Measurements from ENCODE around the gene UNC5A. TPM values are rescaled to one million over a fixed set of nuclear protein-coding genes. Genes with fewer than 3 reads are reported as not detected.

The UNC5A gene
- total and polyA plus RNA-seq, 7 experiments from 2014 or later: not detected

DNA sequence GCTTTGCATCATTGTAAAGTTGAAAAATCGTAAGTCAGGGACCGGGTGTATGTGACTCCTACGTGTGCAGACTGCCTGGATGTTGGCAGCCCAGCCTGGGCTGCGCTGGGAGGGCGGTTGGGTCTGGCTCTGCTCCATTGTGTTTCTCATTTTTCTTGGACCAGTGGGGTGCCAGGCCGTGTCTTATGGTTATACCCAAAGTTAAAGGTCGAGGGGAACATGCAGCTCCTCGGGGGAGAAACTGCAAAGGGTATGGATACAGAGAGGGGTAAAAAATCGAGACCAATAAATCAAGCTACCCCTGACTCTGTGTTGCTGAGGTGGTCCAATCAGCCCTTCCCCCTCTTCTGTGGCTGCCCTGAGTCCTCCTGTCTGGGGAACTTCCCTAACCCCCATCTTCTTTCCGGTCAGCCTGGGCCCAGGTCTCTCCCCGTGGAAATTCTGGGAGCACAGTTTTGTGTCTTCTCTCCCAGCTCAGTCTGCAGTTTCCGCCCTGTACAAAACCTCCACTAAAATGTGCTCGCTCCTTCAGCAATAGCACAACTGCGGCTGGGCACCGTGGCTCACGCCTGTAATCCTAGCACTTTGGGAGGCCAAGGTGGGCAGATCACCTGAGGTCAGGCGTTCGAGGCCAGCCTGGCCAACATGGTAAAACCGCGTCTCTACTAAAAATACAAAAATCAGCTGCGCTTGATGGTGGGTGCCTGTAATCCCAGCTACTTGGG lies 34.1 kb upstream of the UNC5A start:
- H3K9me3 Mint-ChIP-seq: peaks cover 0 to 4% (median 0%) of the 10 kb centered on the region in 11 donors
- H3K27ac Mint-ChIP-seq: peak overlapping the region in 1 of 9 donors; percentile 45
- no peak overlapping the region for H3K4me3 Mint-ChIP-seq
- CTCF ChIA-PET: no interaction called here
- no peak for DNase-seq
- Histone ChIP-seq H3K27me3 (ENCODE audit: control insufficient read depth in 2 of 2, insufficient read depth in 2 of 2, low read length in 2 of 2) (peaks cover 0 to 3% of the 10 kb centered on the region in 2 donors), H3K4me3 (ENCODE audit: low read length) (no peak overlapping the region), H3K9me3 (ENCODE audit: control insufficient read depth in 2 of 3, low read length in 3 of 3) (no peaks in the 10 kb centered on the region), H3K4me1 (ENCODE audit: control insufficient read depth in 2 of 2, insufficient read depth in 2 of 2, low read length in 2 of 2) (no peaks in the 10 kb centered on the region), H3K27ac (ENCODE audit: low read depth, low read length) (no peak overlapping the region), H3K36me3 (ENCODE audit: control insufficient read depth in 2 of 3, insufficient read depth in 3 of 3, low read length in 3 of 3) (no peaks in the 10 kb centered on the region)
- ATAC-seq: no peak
- H3K27me3 Mint-ChIP-seq: peaks cover 4 to 64% (median 40%) of the 10 kb centered on the region in 5 donors
- no peaks in the 10 kb centered on the region for H3K4me1 Mint-ChIP-seq
- POLR2A ChIA-PET: no interaction called here
- H3K36me3 Mint-ChIP-seq: no peaks in the 10 kb centered on the region
- intact Hi-C loops (cut with micrococcal nuclease): no loop called here

DNA sequence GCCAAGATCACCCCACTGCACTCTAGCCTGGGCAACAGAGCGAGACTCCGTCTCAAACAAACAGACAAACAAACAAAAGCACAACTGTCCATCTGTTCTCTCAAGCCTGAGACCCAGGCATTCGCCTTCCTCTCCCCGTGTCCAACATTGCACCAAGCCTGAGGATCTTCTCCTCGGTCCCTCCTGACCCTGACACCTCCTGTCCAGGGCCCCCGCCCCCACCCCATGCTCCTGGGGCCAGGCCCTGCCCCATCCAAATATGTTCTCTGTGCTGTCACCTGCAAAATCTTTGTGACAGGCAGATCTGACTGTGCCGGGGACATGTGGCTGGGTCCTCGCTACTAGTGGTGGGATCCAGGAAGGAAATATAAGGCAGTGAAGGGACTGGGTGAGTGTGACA lies 33.4 kb upstream of the UNC5A start:
- intact Hi-C loops (cut with micrococcal nuclease): no loop called here
- no peak overlapping the region for H3K27ac Mint-ChIP-seq
- peaks cover 4 to 57% (median 43%) of the 10 kb centered on the region in 5 donors for H3K27me3 Mint-ChIP-seq
- ChIA-PET CTCF (no interaction called here), POLR2A (no interaction called here)
- no peak overlapping the region for H3K4me3 Mint-ChIP-seq
- no peak overlapping the region for H3K27ac ChIP-seq (ENCODE audit: low read depth, low read length)
- H3K4me3 ChIP-seq (ENCODE audit: low read length): no peak overlapping the region
- no peaks in the 10 kb centered on the region for H3K36me3 Mint-ChIP-seq
- H3K4me1 ChIP-seq (ENCODE audit: control insufficient read depth in 2 of 2, insufficient read depth in 2 of 2, low read length in 2 of 2): no peaks in the 10 kb centered on the region
- H3K9me3 ChIP-seq (ENCODE audit: control insufficient read depth in 2 of 3, low read length in 3 of 3): no peaks in the 10 kb centered on the region
- no peaks in the 10 kb centered on the region for H3K36me3 ChIP-seq (ENCODE audit: control insufficient read depth in 2 of 3, insufficient read depth in 3 of 3, low read length in 3 of 3)
- H3K4me1 Mint-ChIP-seq: no peaks in the 10 kb centered on the region
- H3K9me3 Mint-ChIP-seq: peaks cover 0 to 2% (median 0%) of the 10 kb centered on the region in 11 donors
- DNase-seq (no peak), ATAC-seq (no peak)
- peaks cover 0 to 3% of the 10 kb centered on the region in 2 donors for H3K27me3 ChIP-seq (ENCODE audit: control insufficient read depth in 2 of 2, insufficient read depth in 2 of 2, low read length in 2 of 2)

GRCh38 chr5:176778921-176779465 lies 31.4 kb upstream of the UNC5A start:
- ChIA-PET CTCF (no interaction called here), POLR2A (interaction anchor here (1.6 kb wide), 1 partner anchor 9 kb away, joined by 4 read pairs; no protein-coding TSS in a partner anchor)
- Histone ChIP-seq H3K27me3 (ENCODE audit: control insufficient read depth in 2 of 2, insufficient read depth in 2 of 2, low read length in 2 of 2) (peaks cover 0 to 3% of the 10 kb centered on the region in 2 donors), H3K27ac (ENCODE audit: low read depth, low read length) (no peak overlapping the region), H3K9me3 (ENCODE audit: control insufficient read depth in 2 of 3, low read length in 3 of 3) (no peaks in the 10 kb centered on the region), H3K36me3 (ENCODE audit: control insufficient read depth in 2 of 3, insufficient read depth in 3 of 3, low read length in 3 of 3) (no peaks in the 10 kb centered on the region), H3K4me1 (ENCODE audit: control insufficient read depth in 2 of 2, insufficient read depth in 2 of 2, low read length in 2 of 2) (no peaks in the 10 kb centered on the region), H3K4me3 (ENCODE audit: low read length) (no peak overlapping the region)
- H3K36me3 Mint-ChIP-seq: no peaks in the 10 kb centered on the region
- ATAC-seq: no peak
- intact Hi-C loops (cut with micrococcal nuclease): no loop called here
- no peak for DNase-seq
- no peak overlapping the region for H3K4me3 Mint-ChIP-seq
- H3K4me1 Mint-ChIP-seq: peaks cover 0 to 3% (median 0%) of the 10 kb centered on the region in 7 donors
- H3K27me3 Mint-ChIP-seq: peaks cover 4 to 52% (median 42%) of the 10 kb centered on the region in 5 donors
- no peak overlapping the region for H3K27ac Mint-ChIP-seq
- H3K9me3 Mint-ChIP-seq: peaks cover 0 to 2% (median 0%) of the 10 kb centered on the region in 11 donors

- H3K9me3 ChIP-seq (ENCODE audit: control insufficient read depth in 2 of 3, low read length in 3 of 3): no peaks in the 10 kb centered on the region
- no peaks in the 10 kb centered on the region for H3K4me1 ChIP-seq (ENCODE audit: control insufficient read depth in 2 of 2, insufficient read depth in 2 of 2, low read length in 2 of 2)
- intact Hi-C loops (cut with micrococcal nuclease): no loop called here
- H3K4me3 ChIP-seq (ENCODE audit: low read length): no peak overlapping the region
- no peak for DNase-seq
- no peak overlapping the region for H3K27ac ChIP-seq (ENCODE audit: low read depth, low read length)
- no peak overlapping the region for H3K27ac Mint-ChIP-seq
- H3K36me3 Mint-ChIP-seq: no peaks in the 10 kb centered on the region
- ChIA-PET POLR2A (interaction anchor here (1.6 kb wide), 1 partner anchor 10 kb away, joined by 4 read pairs; no protein-coding TSS in a partner anchor), CTCF (no interaction called here)
- H3K4me3 Mint-ChIP-seq: no peak overlapping the region
- H3K27me3 ChIP-seq (ENCODE audit: control insufficient read depth in 2 of 2, insufficient read depth in 2 of 2, low read length in 2 of 2): peaks cover 0 to 3% of the 10 kb centered on the region in 2 donors
- H3K36me3 ChIP-seq (ENCODE audit: control insufficient read depth in 2 of 3, insufficient read depth in 3 of 3, low read length in 3 of 3): no peaks in the 10 kb centered on the region
- peaks cover 0 to 3% (median 0%) of the 10 kb centered on the region in 7 donors for H3K4me1 Mint-ChIP-seq
- no peak for ATAC-seq
- H3K9me3 Mint-ChIP-seq: peaks cover 0 to 2% (median 0%) of the 10 kb centered on the region in 11 donors
- H3K27me3 Mint-ChIP-seq: peaks cover 7 to 52% (median 37%) of the 10 kb centered on the region in 5 donors
Observed at GRCh38 chr5:176779537-176779936, 30.8 kb upstream of the UNC5A start.

- Mint-ChIP-seq H3K4me1 (peaks cover 0 to 3% (median 0%) of the 10 kb centered on the region in 7 donors), H3K9me3 (peaks cover 0 to 2% (median 0%) of the 10 kb centered on the region in 11 donors), H3K4me3 (no peak overlapping the region), H3K36me3 (no peaks in the 10 kb centered on the region), H3K27me3 (peaks cover 7 to 50% (median 28%) of the 10 kb centered on the region in 5 donors), H3K27ac (no peak overlapping the region)
- Histone ChIP-seq H3K36me3 (ENCODE audit: control insufficient read depth in 2 of 3, insufficient read depth in 3 of 3, low read length in 3 of 3) (no peaks in the 10 kb centered on the region), H3K27me3 (ENCODE audit: control insufficient read depth in 2 of 2, insufficient read depth in 2 of 2, low read length in 2 of 2) (peaks cover 0 to 3% of the 10 kb centered on the region in 2 donors), H3K4me3 (ENCODE audit: low read length) (no peak overlapping the region), H3K9me3 (ENCODE audit: control insufficient read depth in 2 of 3, low read length in 3 of 3) (no peaks in the 10 kb centered on the region), H3K27ac (ENCODE audit: low read depth, low read length) (no peak overlapping the region), H3K4me1 (ENCODE audit: control insufficient read depth in 2 of 2, insufficient read depth in 2 of 2, low read length in 2 of 2) (no peaks in the 10 kb centered on the region)
- intact Hi-C loops (cut with micrococcal nuclease): no loop called here
- ATAC-seq (no peak), DNase-seq (no peak)
- ChIA-PET CTCF (no interaction called here), POLR2A (no interaction called here)
Observed at GRCh38 chr5:176780176-176781053, 29.9 kb upstream of the UNC5A start.

DNA sequence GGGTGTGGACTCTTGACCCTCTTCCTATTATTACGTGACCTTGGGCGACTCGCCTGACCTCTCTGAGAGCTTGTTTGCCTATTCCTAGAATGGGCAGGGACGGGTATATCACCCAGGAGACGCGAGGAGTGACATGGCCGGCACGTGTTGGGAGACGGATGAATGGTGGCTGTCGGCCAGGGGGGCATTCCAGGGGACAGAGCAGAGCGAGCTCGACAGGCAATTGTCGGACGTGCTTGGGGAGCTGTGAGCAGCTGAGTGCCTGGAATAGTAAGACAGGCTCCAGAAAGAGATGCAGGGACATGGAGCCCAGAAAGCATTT lies 29.3 kb upstream of the UNC5A start:
- POLR2A ChIA-PET: no interaction called here
- Mint-ChIP-seq H3K9me3 (no peaks in the 10 kb centered on the region), H3K27me3 (peaks cover 7 to 56% (median 27%) of the 10 kb centered on the region in 5 donors), H3K4me3 (no peak overlapping the region), H3K27ac (no peak overlapping the region), H3K36me3 (no peaks in the 10 kb centered on the region), H3K4me1 (peaks cover 0 to 3% (median 0%) of the 10 kb centered on the region in 7 donors)
- no peaks in the 10 kb centered on the region for H3K4me1 ChIP-seq (ENCODE audit: control insufficient read depth in 2 of 2, insufficient read depth in 2 of 2, low read length in 2 of 2)
- no peak overlapping the region for H3K4me3 ChIP-seq (ENCODE audit: low read length)
- no peaks in the 10 kb centered on the region for H3K36me3 ChIP-seq (ENCODE audit: control insufficient read depth in 2 of 3, insufficient read depth in 3 of 3, low read length in 3 of 3)
- no peaks in the 10 kb centered on the region for H3K9me3 ChIP-seq (ENCODE audit: control insufficient read depth in 2 of 3, low read length in 3 of 3)
- no peak overlapping the region for H3K27ac ChIP-seq (ENCODE audit: low read depth, low read length)
- intact Hi-C loops (cut with micrococcal nuclease): no loop called here
- DNase-seq (no peak), ATAC-seq (no peak)
- H3K27me3 ChIP-seq (ENCODE audit: control insufficient read depth in 2 of 2, insufficient read depth in 2 of 2, low read length in 2 of 2): no peaks in the 10 kb centered on the region
- CTCF ChIA-PET: no interaction called here

Data from naive thymus-derived CD4-positive, alpha-beta T cell (primary cell).